Lower leg skin (tissue), 3 donors: ENCODE measurements around the gene NEUROD6.

Source experiments
- CTCF ChIP-seq, 3 donors: fragments of 450-650 bp; IDR thresholded peaks; one replicate each; pipeline ENCODE4 v1.5.1; 2016; ENCODE audit warnings: antibody characterized with exemption in 3 of 3, mild to moderate bottlenecking in 3 of 3, moderate library complexity in 2 of 3
- POLR2A ChIP-seq, 2 donors: fragments of 450-650 bp; IDR thresholded peaks; one replicate each; pipeline ENCODE4 v1.6.1; 2016 to 2017; ENCODE audit warnings: antibody characterized with exemption in 2 of 2, mild to moderate bottlenecking in 1 of 2, moderate library complexity in 1 of 2

- no peak for TF ChIP-seq POLR2A (IDR thresholded peaks at IDR 0.05)
- no peak for TF ChIP-seq CTCF (IDR thresholded peaks at IDR 0.05)
Measured at GRCh38 chr7:31314781-31315180, 25.7 kb downstream of the NEUROD6 start.
